Adrenal gland (tissue), 12 donors: ENCODE measurements around the gene SLC8A3. TPM values are rescaled to one million over a fixed set of nuclear protein-coding genes. Genes with fewer than 3 reads are reported as not detected.

Experiments used
- DNase-seq, 7 donors: peaks; one replicate each; pipeline ENCODE4 v3.0.0-alpha.2; 2019 to 2020
- H3K27ac ChIP-seq, 5 donors: fragments of 200-600 bp; sonication (generic) in 4 of 5; 1 replicate in 3 of 5; 2 replicates in 2 of 5; pipeline versions ENCODE4 v1.5.1 to v1.8.0; 2016 to 2020; ENCODE audit warnings: mild to moderate bottlenecking in 1 of 5
- H3K27me3 ChIP-seq: fragments of 200-600 bp; 2 replicates; pipeline ENCODE4 v1.8.0; 2021
- H3K36me3 ChIP-seq, 2 donors: fragments of 200-600 bp; replicated peaks in 1 of 2; 1 replicate in 1 of 2; 2 replicates in 1 of 2; pipeline versions ENCODE4 v1.5.1 to v1.8.0; 2018 to 2022
- H3K4me1 ChIP-seq, 2 donors: fragments of 200-600 bp; replicated peaks in 1 of 2; 1 replicate in 1 of 2; 2 replicates in 1 of 2; pipeline versions ENCODE4 v1.5.1 to v1.8.0; 2018 to 2021
- H3K4me3 ChIP-seq, 4 donors: fragments of 200-600 bp; sonication (generic) in 3 of 4; one replicate each; pipeline ENCODE4 v1.5.1; 2016 to 2018
- H3K9me3 ChIP-seq, 3 donors: fragments of 200-600 bp; sonication (generic) in 1 of 3; replicated peaks in 1 of 3; 1 replicate in 2 of 3; 2 replicates in 1 of 3; pipeline versions ENCODE4 v1.5.1 to v1.8.0; 2016 to 2021
- POLR2A ChIP-seq, 2 donors: fragments of 450-650 bp; IDR thresholded peaks; one replicate each; pipeline ENCODE4 v1.6.1; 2017; ENCODE audit warnings: antibody characterized with exemption in 2 of 2, mild to moderate bottlenecking in 2 of 2, moderate library complexity in 1 of 2
- WGBS, 4 donors: extraction: QIAGEN DNeasy Blood & Tissue Kit in 2 of 4; methylation state at CpG; one replicate each; pipeline versions ENCODE4 v1.1.5 to v1.1.7; 2013 to 2017; 5-methylcytosine and 5-hydroxymethylcytosine counted together
- intact Hi-C, 2 donors: fragments of 100-400 bp; cut with DNase I; formaldehyde crosslinking; loops; one replicate each; pipeline versions ENCODE4 v1.14.1 to v1.15.0; 2022 to 2023
- polyA plus RNA-seq, 3 donors: library from polyadenylated mRNA; stranded (reverse); fragments of 200-250 nt in 2 of 3; fragments of 350-450 nt in 1 of 3; fragmentation: Illumina TruSeq in 1 of 3; extraction: RNeasy Lipid Tissue Mini Kit (QIAGEN cat#74804) in 1 of 3; gene quantifications; one replicate each; pipeline ENCODE4 v1.2.3, GENCODE V29; 2013 to 2014
- total RNA-seq, 9 donors: library from RNA; depleted of rRNA in 4 of 9; stranded (reverse); fragments of >200 nt in 4 of 9; fragments of 120-200 nt in 1 of 9; fragmentation: NEBNext Ultra II Directional in 1 of 9; extraction: Animal tissue kit (Norgen Biotek cat#: 25700) in 1 of 9; gene quantifications; one replicate each; pipeline versions ENCODE4 v1.1.0 to v1.2.4, GENCODE V29; 2013 to 2023
- TF ChIP-seq, protein P1 (sequence below), 6 experiments: fragments of 450-650 bp in 4 of 6; fragments of 200-600 bp in 2 of 6; sonication (generic) in 1 of 6; IDR thresholded peaks; 1 replicate in 5 of 6; 2 replicates in 1 of 6; pipeline versions ENCODE4 v1.5.1 to v1.8.0; 2016 to 2021; ENCODE audit warnings: antibody characterized with exemption in 6 of 6, mild to moderate bottlenecking in 2 of 6, moderate library complexity in 1 of 6
- donor health status: healthy with polysubstance abuse.
- donor health status: Bipolar disorder and iron deficiency.
- donor health status: DM: yes; HTN: yes; CAD: no.
- donor health status: DM: no; HTN: no; CAD: no.
- donor health status: DM: no; HTN: no; CAD: no.
- donor health status: DM: yes; HTN: yes; CAD: no.

The SLC8A3 gene
- total and polyA plus RNA-seq, 12 donors: 0.08 to 2.1 (median 0.62) TPM; not detected in 4

DNA sequence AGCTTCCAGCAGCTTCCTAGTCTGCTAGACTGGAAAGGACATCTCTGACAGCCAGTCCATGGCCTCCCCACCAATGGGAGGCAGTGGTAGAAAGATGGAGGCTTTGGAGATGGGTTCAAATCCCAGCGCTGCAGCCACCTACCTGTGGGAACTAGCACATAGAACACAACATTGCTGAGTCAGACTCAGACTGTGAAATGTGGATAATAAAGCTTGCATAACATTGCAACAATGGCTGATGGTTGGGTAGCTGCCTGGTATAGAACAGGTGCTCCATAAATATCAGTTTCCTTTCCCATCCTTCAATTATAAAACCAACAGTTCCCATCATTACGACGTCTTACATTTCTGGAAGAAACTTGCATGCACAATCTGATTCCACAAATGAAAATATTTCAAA is 94.6 kb downstream of the SLC8A3 start:
- WGBS, 4 donors: 80 to 93% (median 87%) methylated on average over 3 of the region's 3 CpGs
- no peaks in the 10 kb centered on the region for H3K4me1 ChIP-seq
- no peak overlapping the region for H3K27ac ChIP-seq
- DNase-seq: no peak
- TF ChIP-seq, protein P1, sequence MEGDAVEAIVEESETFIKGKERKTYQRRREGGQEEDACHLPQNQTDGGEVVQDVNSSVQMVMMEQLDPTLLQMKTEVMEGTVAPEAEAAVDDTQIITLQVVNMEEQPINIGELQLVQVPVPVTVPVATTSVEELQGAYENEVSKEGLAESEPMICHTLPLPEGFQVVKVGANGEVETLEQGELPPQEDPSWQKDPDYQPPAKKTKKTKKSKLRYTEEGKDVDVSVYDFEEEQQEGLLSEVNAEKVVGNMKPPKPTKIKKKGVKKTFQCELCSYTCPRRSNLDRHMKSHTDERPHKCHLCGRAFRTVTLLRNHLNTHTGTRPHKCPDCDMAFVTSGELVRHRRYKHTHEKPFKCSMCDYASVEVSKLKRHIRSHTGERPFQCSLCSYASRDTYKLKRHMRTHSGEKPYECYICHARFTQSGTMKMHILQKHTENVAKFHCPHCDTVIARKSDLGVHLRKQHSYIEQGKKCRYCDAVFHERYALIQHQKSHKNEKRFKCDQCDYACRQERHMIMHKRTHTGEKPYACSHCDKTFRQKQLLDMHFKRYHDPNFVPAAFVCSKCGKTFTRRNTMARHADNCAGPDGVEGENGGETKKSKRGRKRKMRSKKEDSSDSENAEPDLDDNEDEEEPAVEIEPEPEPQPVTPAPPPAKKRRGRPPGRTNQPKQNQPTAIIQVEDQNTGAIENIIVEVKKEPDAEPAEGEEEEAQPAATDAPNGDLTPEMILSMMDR (IDR thresholded peaks at IDR 0.05): no peak
- no peak for TF ChIP-seq POLR2A (IDR thresholded peaks at IDR 0.05)
- no peaks in the 10 kb centered on the region for H3K36me3 ChIP-seq
- H3K4me3 ChIP-seq: no peak overlapping the region
- no peaks in the 10 kb centered on the region for H3K9me3 ChIP-seq
- H3K27me3 ChIP-seq: no peaks in the 10 kb centered on the region
- intact Hi-C loops: no loop called here

GRCh38 chr14:70093156-70093555 is 95.6 kb downstream of the SLC8A3 start:
- no peak overlapping the region for H3K27ac ChIP-seq
- H3K27me3 ChIP-seq: no peaks in the 10 kb centered on the region
- no peak for DNase-seq
- no peaks in the 10 kb centered on the region for H3K9me3 ChIP-seq
- WGBS, 4 donors: 73 to 90% (median 83%) methylated on average over 2 of the region's 2 CpGs
- intact Hi-C loops: no loop called here
- no peaks in the 10 kb centered on the region for H3K36me3 ChIP-seq
- TF ChIP-seq, protein P1 (IDR thresholded peaks at IDR 0.05): no peak
- TF ChIP-seq POLR2A (IDR thresholded peaks at IDR 0.05): no peak
- H3K4me3 ChIP-seq: no peak overlapping the region
- no peaks in the 10 kb centered on the region for H3K4me1 ChIP-seq

- Histone ChIP-seq H3K27me3 (peaks cover 4% of the 10 kb centered on the region), H3K4me1 (no peaks in the 10 kb centered on the region), H3K36me3 (no peaks in the 10 kb centered on the region), H3K9me3 (no peaks in the 10 kb centered on the region), H3K4me3 (no peak overlapping the region), H3K27ac (no peak overlapping the region)
- intact Hi-C loops: loop anchor here in 1 of 2 donors (10.0 kb wide), 1 partner anchor 227 kb away; no protein-coding TSS in a partner anchor
- no peak for DNase-seq
- no peak for TF ChIP-seq POLR2A (IDR thresholded peaks at IDR 0.05)
- TF ChIP-seq, protein P1 (IDR thresholded peaks at IDR 0.05): peak in 1 of 6 experiments; percentile 0
- 3 to 6% (median 4%) methylated on average over 2 of the region's 2 CpGs for WGBS, 4 donors
Measured at GRCh38 chr14:70087380-70087697, 101.4 kb downstream of the SLC8A3 start.

GRCh38 chr14:70086685-70087379 is 101.9 kb downstream of the SLC8A3 start:
- no peaks in the 10 kb centered on the region for H3K9me3 ChIP-seq
- intact Hi-C loops: loop anchor here in 1 of 2 donors (10.0 kb wide), 1 partner anchor 228 kb away; no protein-coding TSS in a partner anchor
- peak; percentile 35 to 71 (median 51) for DNase-seq
- no peaks in the 10 kb centered on the region for H3K4me1 ChIP-seq
- H3K4me3 ChIP-seq: no peak overlapping the region
- no peaks in the 10 kb centered on the region for H3K36me3 ChIP-seq
- no peak overlapping the region for H3K27ac ChIP-seq
- WGBS, 4 donors: 24 to 35% (median 32%) methylated on average over 5 of the region's 5 CpGs
- no peak for TF ChIP-seq POLR2A (IDR thresholded peaks at IDR 0.05)
- TF ChIP-seq, protein P1 (IDR thresholded peaks at IDR 0.05): peak; percentile 31 to 64 (median 58)
- peaks cover 4% of the 10 kb centered on the region for H3K27me3 ChIP-seq
